GM23338 (cell line): Measurements from ENCODE around the gene ZNF787. TPM values are rescaled to one million over a fixed set of nuclear protein-coding genes. Genes with fewer than 3 reads are reported as not detected.
A peak's percentile ranks its signal among the peaks of the same experiment; 100 is the strongest.

Experiments
- ATAC-seq: fragments of 200-7000 bp; cut with Tn5 transposase; 3 replicates; pipeline ENCODE4 v1.9.1; 2020
- DNase-seq: peaks from one replicate; pipeline ENCODE4 v3.0.0-alpha.2; 2015; ENCODE audit warnings: low spot score
- H2AFZ ChIP-seq: fragments of 200-600 bp; sonication (generic); 2 replicates; pipeline ENCODE4 v1.8.0; 2016; ENCODE audit warnings: antibody characterized with exemption, mild to moderate bottlenecking, moderate library complexity
- H3F3A ChIP-seq: fragments of 200-600 bp; sonication (generic); replicated peaks from 2 replicates; pipeline ENCODE4 v1.8.0; 2017; ENCODE audit warnings: antibody characterized with exemption, mixed run types, low read depth
- H3K27ac ChIP-seq: fragments of 200-600 bp; sonication (generic); 2 replicates; pipeline ENCODE4 v1.6.1; 2016; ENCODE audit warnings: low read depth
- H3K27me3 ChIP-seq: fragments of 200-600 bp; sonication (generic); 2 replicates; pipeline ENCODE4 v1.8.0; 2016; ENCODE audit warnings: mild to moderate bottlenecking, mixed run types, moderate library complexity; ENCODE audit not compliant: insufficient read depth
- H3K36me3 ChIP-seq: fragments of 200-600 bp; sonication (generic); 2 replicates; pipeline ENCODE4 v1.8.0; 2016; ENCODE audit warnings: mild to moderate bottlenecking; ENCODE audit not compliant: insufficient read depth
- H3K4me1 ChIP-seq: fragments of 200-600 bp; sonication (generic); 2 replicates; pipeline ENCODE4 v1.8.0; 2016; ENCODE audit warnings: mild to moderate bottlenecking, moderate library complexity; ENCODE audit not compliant: insufficient read depth
- H3K4me2 ChIP-seq: fragments of 200-600 bp; sonication (generic); 2 replicates; pipeline ENCODE4 v1.7.1; 2017; ENCODE audit warnings: mixed run types
- H3K4me3 ChIP-seq: fragments of 200-600 bp; sonication (generic); 2 replicates; pipeline ENCODE4 v1.6.1; 2016; ENCODE audit warnings: mixed run types
- H3K79me2 ChIP-seq: fragments of 200-600 bp; sonication (generic); replicated peaks from 2 replicates; pipeline ENCODE4 v1.8.0; 2017; ENCODE audit warnings: mild to moderate bottlenecking; ENCODE audit not compliant: insufficient read depth
- H3K9me2 ChIP-seq: fragments of 200-600 bp; sonication (generic); 2 replicates; pipeline ENCODE4 v1.8.0; 2017; ENCODE audit not compliant: insufficient read depth
- H4K20me1 ChIP-seq: fragments of 200-600 bp; sonication (generic); replicated peaks from 2 replicates; pipeline ENCODE4 v1.8.0; 2017; ENCODE audit warnings: mild to moderate bottlenecking; ENCODE audit not compliant: insufficient read depth
- H3K27ac Mint-ChIP-seq: 2 replicates; pipeline ENCODE4 v1.8.0; 2020; ENCODE audit warnings: inconsistent platforms, mild to moderate bottlenecking, moderate library complexity, mixed read lengths
- H3K27me3 Mint-ChIP-seq: 3 replicates; pipeline ENCODE4 v1.8.0; 2022; ENCODE audit warnings: low read depth, mild to moderate bottlenecking, moderate library complexity, mixed read lengths, inconsistent platforms; ENCODE audit not compliant: insufficient read depth, poor library complexity
- H3K36me3 Mint-ChIP-seq: 3 replicates; pipeline ENCODE4 v1.8.0; 2021; ENCODE audit warnings: low read depth, mild to moderate bottlenecking, inconsistent platforms, moderate library complexity, mixed read lengths
- H3K4me1 Mint-ChIP-seq: 3 replicates; pipeline ENCODE4 v1.8.0; 2020; ENCODE audit warnings: mild to moderate bottlenecking, inconsistent platforms, mixed read lengths
- H3K4me3 Mint-ChIP-seq: 3 replicates; pipeline ENCODE4 v1.8.0; 2021; ENCODE audit warnings: moderate library complexity, mild to moderate bottlenecking, inconsistent platforms, mixed read lengths
- H3K9me3 Mint-ChIP-seq: 3 replicates; pipeline ENCODE4 v1.8.0; 2020; ENCODE audit warnings: moderate library complexity, mild to moderate bottlenecking, inconsistent platforms, mixed read lengths
- CREB1 ChIP-seq: fragments of 250-450 bp; sonication (Bioruptor Pico); IDR thresholded peaks from 2 replicates; pipeline ENCODE4 v1.5.0; 2020; ENCODE audit warnings: low read depth, mild to moderate bottlenecking, moderate library complexity
- EZH2 ChIP-seq: fragments of 200-600 bp; sonication (generic); IDR thresholded peaks from one replicate; pipeline ENCODE4 v1.8.0; 2017; ENCODE audit warnings: antibody characterized with exemption, mild to moderate bottlenecking, low read depth; ENCODE audit not compliant: unreplicated experiment
- EZH2phosphoT487 ChIP-seq: fragments of 200-600 bp; sonication (generic); IDR thresholded peaks from one replicate; pipeline ENCODE4 v1.8.1; 2018; ENCODE audit warnings: antibody characterized with exemption; ENCODE audit not compliant: unreplicated experiment
- NANOG ChIP-seq: IDR thresholded peaks from 2 replicates; pipeline ENCODE4 v1.6.1; 2016; ENCODE audit warnings: antibody characterized with exemption, borderline replicate concordance
- ZNF114 ChIP-seq: fragments of 250-450 bp; sonication (Bioruptor Pico); IDR thresholded peaks from 2 replicates; pipeline ENCODE4 v1.5.0; 2020; ENCODE audit warnings: mild to moderate bottlenecking, moderate library complexity
- ZNF331 ChIP-seq: fragments of 250-450 bp; sonication (Bioruptor Pico); IDR thresholded peaks from 2 replicates; pipeline ENCODE4 v1.5.0; 2020; ENCODE audit warnings: low read depth, mild to moderate bottlenecking, moderate library complexity
- polyA plus RNA-seq: library from polyadenylated mRNA; unstranded; fragments of >200 nt; fragmentation: Nextera tagmentation; extraction: Ambion mirVana; gene quantifications from 2 replicates; pipeline ENCODE4 v1.2.1, GENCODE V29; 2016
- total RNA-seq: library from RNA; depleted of rRNA; stranded (reverse); fragments of >200 nt; shearing (Covaris generic); gene quantifications from 2 replicates; pipeline ENCODE4 v1.2.3, GENCODE V29; 2014
- TF ChIP-seq, protein P1 (sequence below): fragments of 250-450 bp; sonication (Bioruptor Pico); IDR thresholded peaks from 2 replicates; pipeline ENCODE4 v1.5.0; 2020; ENCODE audit warnings: mild to moderate bottlenecking, moderate library complexity
- TF ChIP-seq, protein P2 (sequence below): IDR thresholded peaks from one replicate; pipeline ENCODE4 v1.6.1; 2018; ENCODE audit warnings: antibody characterized with exemption; ENCODE audit not compliant: unreplicated experiment

ZNF787 gene
- total and polyA plus RNA-seq, 2 experiments from 2014 or later = 12.5 to 44.6 TPM

DNA sequence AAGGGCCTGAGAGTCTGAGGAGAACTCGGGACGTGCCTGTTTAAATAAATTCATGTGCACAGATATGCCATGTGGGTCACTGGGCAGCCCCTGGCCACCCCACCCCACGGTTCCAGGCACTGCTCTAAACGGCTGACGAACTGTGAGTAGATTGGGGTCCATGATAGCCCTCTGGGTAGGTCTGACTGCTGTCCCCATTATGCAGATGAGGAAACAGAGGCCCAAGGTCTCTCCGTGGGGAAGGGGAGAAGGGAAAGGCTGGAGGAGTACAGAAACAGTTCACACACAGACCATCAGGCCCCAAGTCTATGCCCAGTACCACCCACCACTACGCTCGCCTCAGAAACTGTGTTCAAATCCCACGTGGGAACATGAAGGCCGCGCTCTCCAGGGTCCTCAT lies 14.1 kb downstream of the ZNF787 start:
- no peaks in the 10 kb centered on the region for H3K27me3 ChIP-seq
- peaks cover 87% of the 10 kb centered on the region for H3K79me2 ChIP-seq
- H3K36me3 ChIP-seq = no peaks in the 10 kb centered on the region
- no peak for DNase-seq
- Mint-ChIP-seq H3K27ac (peak overlapping the region; percentile 86; the same call in 1 of the 2 replicates), H3K9me3 (no peaks in the 10 kb centered on the region), H3K27me3 (peaks cover 34% of the 10 kb centered on the region), H3K4me1 (peaks cover 56% of the 10 kb centered on the region), H3K36me3 (peaks cover 4% of the 10 kb centered on the region; the same call in 1 of the 3 replicates), H3K4me3 (no peak overlapping the region; the same call in 2 of the 3 replicates)
- no peak overlapping the region for H3K4me2 ChIP-seq
- peaks cover 46% of the 10 kb centered on the region for H3K4me1 ChIP-seq
- TF ChIP-seq NANOG (no peak), EZH2phosphoT487 (no peak), ZNF331 (CRISPR knock-in tag) (no peak), ZNF114 (CRISPR knock-in tag) (no peak), CREB1 (CRISPR knock-in tag) (no peak), EZH2 (no peak)
- TF ChIP-seq, protein P1, sequence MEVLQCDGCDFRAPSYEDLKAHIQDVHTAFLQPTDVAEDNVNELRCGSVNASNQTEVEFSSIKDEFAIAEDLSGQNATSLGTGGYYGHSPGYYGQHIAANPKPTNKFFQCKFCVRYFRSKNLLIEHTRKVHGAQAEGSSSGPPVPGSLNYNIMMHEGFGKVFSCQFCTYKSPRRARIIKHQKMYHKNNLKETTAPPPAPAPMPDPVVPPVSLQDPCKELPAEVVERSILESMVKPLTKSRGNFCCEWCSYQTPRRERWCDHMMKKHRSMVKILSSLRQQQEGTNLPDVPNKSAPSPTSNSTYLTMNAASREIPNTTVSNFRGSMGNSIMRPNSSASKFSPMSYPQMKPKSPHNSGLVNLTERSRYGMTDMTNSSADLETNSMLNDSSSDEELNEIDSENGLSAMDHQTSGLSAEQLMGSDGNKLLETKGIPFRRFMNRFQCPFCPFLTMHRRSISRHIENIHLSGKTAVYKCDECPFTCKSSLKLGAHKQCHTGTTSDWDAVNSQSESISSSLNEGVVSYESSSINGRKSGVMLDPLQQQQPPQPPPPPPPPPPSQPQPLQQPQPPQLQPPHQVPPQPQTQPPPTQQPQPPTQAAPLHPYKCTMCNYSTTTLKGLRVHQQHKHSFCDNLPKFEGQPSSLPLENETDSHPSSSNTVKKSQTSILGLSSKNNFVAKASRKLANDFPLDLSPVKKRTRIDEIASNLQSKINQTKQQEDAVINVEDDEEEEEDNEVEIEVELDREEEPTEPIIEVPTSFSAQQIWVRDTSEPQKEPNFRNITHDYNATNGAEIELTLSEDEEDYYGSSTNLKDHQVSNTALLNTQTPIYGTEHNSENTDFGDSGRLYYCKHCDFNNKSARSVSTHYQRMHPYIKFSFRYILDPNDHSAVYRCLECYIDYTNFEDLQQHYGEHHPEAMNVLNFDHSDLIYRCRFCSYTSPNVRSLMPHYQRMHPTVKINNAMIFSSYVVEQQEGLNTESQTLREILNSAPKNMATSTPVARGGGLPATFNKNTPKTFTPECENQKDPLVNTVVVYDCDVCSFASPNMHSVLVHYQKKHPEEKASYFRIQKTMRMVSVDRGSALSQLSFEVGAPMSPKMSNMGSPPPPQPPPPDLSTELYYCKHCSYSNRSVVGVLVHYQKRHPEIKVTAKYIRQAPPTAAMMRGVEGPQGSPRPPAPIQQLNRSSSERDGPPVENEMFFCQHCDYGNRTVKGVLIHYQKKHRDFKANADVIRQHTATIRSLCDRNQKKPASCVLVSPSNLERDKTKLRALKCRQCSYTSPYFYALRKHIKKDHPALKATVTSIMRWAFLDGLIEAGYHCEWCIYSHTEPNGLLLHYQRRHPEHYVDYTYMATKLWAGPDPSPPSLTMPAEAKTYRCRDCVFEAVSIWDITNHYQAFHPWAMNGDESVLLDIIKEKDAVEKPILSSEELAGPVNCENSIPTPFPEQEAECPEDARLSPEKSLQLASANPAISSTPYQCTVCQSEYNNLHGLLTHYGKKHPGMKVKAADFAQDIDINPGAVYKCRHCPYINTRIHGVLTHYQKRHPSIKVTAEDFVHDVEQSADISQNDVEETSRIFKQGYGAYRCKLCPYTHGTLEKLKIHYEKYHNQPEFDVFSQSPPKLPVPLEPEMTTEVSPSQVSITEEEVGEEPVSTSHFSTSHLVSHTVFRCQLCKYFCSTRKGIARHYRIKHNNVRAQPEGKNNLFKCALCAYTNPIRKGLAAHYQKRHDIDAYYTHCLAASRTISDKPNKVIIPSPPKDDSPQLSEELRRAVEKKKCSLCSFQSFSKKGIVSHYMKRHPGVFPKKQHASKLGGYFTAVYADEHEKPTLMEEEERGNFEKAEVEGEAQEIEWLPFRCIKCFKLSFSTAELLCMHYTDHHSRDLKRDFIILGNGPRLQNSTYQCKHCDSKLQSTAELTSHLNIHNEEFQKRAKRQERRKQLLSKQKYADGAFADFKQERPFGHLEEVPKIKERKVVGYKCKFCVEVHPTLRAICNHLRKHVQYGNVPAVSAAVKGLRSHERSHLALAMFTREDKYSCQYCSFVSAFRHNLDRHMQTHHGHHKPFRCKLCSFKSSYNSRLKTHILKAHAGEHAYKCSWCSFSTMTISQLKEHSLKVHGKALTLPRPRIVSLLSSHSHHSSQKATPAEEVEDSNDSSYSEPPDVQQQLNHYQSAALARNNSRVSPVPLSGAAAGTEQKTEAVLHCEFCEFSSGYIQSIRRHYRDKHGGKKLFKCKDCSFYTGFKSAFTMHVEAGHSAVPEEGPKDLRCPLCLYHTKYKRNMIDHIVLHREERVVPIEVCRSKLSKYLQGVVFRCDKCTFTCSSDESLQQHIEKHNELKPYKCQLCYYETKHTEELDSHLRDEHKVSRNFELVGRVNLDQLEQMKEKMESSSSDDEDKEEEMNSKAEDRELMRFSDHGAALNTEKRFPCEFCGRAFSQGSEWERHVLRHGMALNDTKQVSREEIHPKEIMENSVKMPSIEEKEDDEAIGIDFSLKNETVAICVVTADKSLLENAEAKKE (CRISPR knock-in tag) = no peak
- TF ChIP-seq, protein P2, sequence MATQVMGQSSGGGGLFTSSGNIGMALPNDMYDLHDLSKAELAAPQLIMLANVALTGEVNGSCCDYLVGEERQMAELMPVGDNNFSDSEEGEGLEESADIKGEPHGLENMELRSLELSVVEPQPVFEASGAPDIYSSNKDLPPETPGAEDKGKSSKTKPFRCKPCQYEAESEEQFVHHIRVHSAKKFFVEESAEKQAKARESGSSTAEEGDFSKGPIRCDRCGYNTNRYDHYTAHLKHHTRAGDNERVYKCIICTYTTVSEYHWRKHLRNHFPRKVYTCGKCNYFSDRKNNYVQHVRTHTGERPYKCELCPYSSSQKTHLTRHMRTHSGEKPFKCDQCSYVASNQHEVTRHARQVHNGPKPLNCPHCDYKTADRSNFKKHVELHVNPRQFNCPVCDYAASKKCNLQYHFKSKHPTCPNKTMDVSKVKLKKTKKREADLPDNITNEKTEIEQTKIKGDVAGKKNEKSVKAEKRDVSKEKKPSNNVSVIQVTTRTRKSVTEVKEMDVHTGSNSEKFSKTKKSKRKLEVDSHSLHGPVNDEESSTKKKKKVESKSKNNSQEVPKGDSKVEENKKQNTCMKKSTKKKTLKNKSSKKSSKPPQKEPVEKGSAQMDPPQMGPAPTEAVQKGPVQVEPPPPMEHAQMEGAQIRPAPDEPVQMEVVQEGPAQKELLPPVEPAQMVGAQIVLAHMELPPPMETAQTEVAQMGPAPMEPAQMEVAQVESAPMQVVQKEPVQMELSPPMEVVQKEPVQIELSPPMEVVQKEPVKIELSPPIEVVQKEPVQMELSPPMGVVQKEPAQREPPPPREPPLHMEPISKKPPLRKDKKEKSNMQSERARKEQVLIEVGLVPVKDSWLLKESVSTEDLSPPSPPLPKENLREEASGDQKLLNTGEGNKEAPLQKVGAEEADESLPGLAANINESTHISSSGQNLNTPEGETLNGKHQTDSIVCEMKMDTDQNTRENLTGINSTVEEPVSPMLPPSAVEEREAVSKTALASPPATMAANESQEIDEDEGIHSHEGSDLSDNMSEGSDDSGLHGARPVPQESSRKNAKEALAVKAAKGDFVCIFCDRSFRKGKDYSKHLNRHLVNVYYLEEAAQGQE = no peak
- H4K20me1 ChIP-seq = peaks cover 37% of the 10 kb centered on the region
- H3K4me3 ChIP-seq = no peak overlapping the region
- 0 out of 2 replicates have a peak, but pooled peaks cover 3% of the 10 kb centered on the region for H3F3A ChIP-seq
- H3K9me2 ChIP-seq = no peaks in the 10 kb centered on the region
- ATAC-seq = no peak
- H3K27ac ChIP-seq = peak overlapping the region; percentile 66; the same call in 1 of the 2 replicates
- H2AFZ ChIP-seq = no peak overlapping the region
